PC-3 (cell line): ENCODE measurements around the gene SSTR4. TPM values are rescaled to one million over a fixed set of nuclear protein-coding genes. Genes with fewer than 3 reads are reported as not detected.

Experiments used
- ATAC-seq: fragments of 200-7000 bp; cut with Tn5 transposase; 2 replicates; pipeline ENCODE4 v1.9.1; 2020; ENCODE audit warnings: mild to moderate bottlenecking, moderate library complexity
- BruUV-seq: library from RNA; stranded (reverse); fragments of 400-500 nt; replicated peaks from 2 replicates; lab custom pipeline; 2021; lab: Mats Ljungman, UMichigan
- CTCF ChIA-PET: fragments of 300-600 bp; sonication (Branson Sonifier 250); formaldehyde crosslinking; loops from one replicate; lab custom pipeline; 2022; ENCODE audit warnings: antibody characterized with exemption; lab: Charles Lee
- POLR2A ChIA-PET: fragments of 300-600 bp; sonication (Branson Sonifier 250); formaldehyde crosslinking; loops from one replicate; lab custom pipeline; 2022; ENCODE audit warnings: antibody characterized with exemption; ENCODE audit not compliant: unreplicated experiment; lab: Charles Lee
- DNase-seq: peaks from one replicate; pipeline ENCODE4 v3.0.0-alpha.2; 2015
- H2AFZ ChIP-seq: fragments of 300-600 bp; sonication (generic); 2 replicates; pipeline ENCODE4 v1.6.0; 2016; ENCODE audit warnings: antibody characterized with exemption, low read length
- H3F3A ChIP-seq: fragments of 300-600 bp; sonication (generic); one replicate; pipeline ENCODE4 v1.6.0; 2017; ENCODE audit warnings: antibody characterized with exemption, low read length, control low read depth, mild to moderate bottlenecking; ENCODE audit not compliant: unreplicated experiment
- H3K27ac ChIP-seq: fragments of 300-600 bp; sonication (generic); 2 replicates; pipeline ENCODE4 v1.5.1; 2016; ENCODE audit warnings: mild to moderate bottlenecking, low read length
- H3K27me3 ChIP-seq: fragments of 300-600 bp; sonication (generic); 2 replicates; pipeline ENCODE4 v1.6.1; 2016; ENCODE audit warnings: low read length, mixed read lengths
- H3K36me3 ChIP-seq: fragments of 300-600 bp; sonication (generic); 2 replicates; pipeline ENCODE4 v1.6.1; 2016; ENCODE audit warnings: low read depth, mixed run types, low read length, mixed read lengths
- H3K4me1 ChIP-seq: fragments of 300-600 bp; sonication (generic); 2 replicates; pipeline ENCODE4 v1.5.1; 2016; ENCODE audit warnings: low read length; ENCODE audit not compliant: insufficient read depth
- H3K4me2 ChIP-seq: fragments of 300-600 bp; sonication (generic); 2 replicates; pipeline ENCODE4 v1.6.0; 2016; ENCODE audit warnings: low read length
- H3K4me3 ChIP-seq: fragments of 300-600 bp; sonication (generic); 2 replicates; pipeline ENCODE4 v1.5.1; 2016; ENCODE audit warnings: mild to moderate bottlenecking, low read length, mixed read lengths
- H3K79me2 ChIP-seq: fragments of 300-600 bp; sonication (generic); 2 replicates; pipeline ENCODE4 v1.6.1; 2017; ENCODE audit warnings: low read length, mixed read lengths
- H3K9ac ChIP-seq: fragments of 300-600 bp; sonication (generic); 2 replicates; pipeline ENCODE4 v1.6.0; 2016; ENCODE audit warnings: mild to moderate bottlenecking, low read length
- H3K9me2 ChIP-seq: fragments of 300-600 bp; sonication (generic); replicated peaks from 2 replicates; pipeline ENCODE4 v1.6.1; 2016; ENCODE audit warnings: mixed run types, low read length, mixed read lengths
- H3K9me3 ChIP-seq: fragments of 300-600 bp; sonication (generic); 2 replicates; pipeline ENCODE4 v1.6.1; 2016; ENCODE audit warnings: low read length, mixed read lengths
- H4K20me1 ChIP-seq: fragments of 300-600 bp; sonication (generic); 2 replicates; pipeline ENCODE4 v1.6.1; 2016; ENCODE audit warnings: low read length, mixed read lengths
- CTCF ChIP-seq: fragments of 300-600 bp; sonication (generic); conservative IDR thresholded peaks from 2 replicates; pipeline ENCODE4 v1.5.1; 2017; ENCODE audit warnings: antibody characterized with exemption, low read depth, mild to moderate bottlenecking, low read length
- EZH2 ChIP-seq: fragments of 300-600 bp; sonication (generic); IDR thresholded peaks from one replicate; pipeline ENCODE4 v1.6.1; 2017; ENCODE audit warnings: antibody characterized with exemption, mild to moderate bottlenecking, low read length; ENCODE audit not compliant: unreplicated experiment
- EZH2phosphoT487 ChIP-seq: fragments of 300-600 bp; sonication (generic); IDR thresholded peaks from 2 replicates; pipeline ENCODE4 v1.6.1; 2018; ENCODE audit warnings: mild to moderate bottlenecking, antibody characterized with exemption, low read length, borderline replicate concordance
- intact Hi-C: fragments of 100-400 bp; cut with micrococcal nuclease; formaldehyde crosslinking; loops from 2 replicates; pipeline ENCODE4 v1.9.0; 2023
- total RNA-seq: library from RNA; depleted of rRNA; stranded (reverse); fragments of >200 nt; gene quantifications from 2 replicates; pipeline ENCODE4 v1.2.3, GENCODE V29; 2014

SSTR4 gene
- total RNA-seq, 1 experiment from 2014 or later, result not detected

GRCh38 chr20:23077277-23077676 lies 42.2 kb downstream of the SSTR4 start:
- ATAC-seq, result no peak
- Histone ChIP-seq H3K9me3 (no peaks in the 10 kb centered on the region), H3K27me3 (peaks cover 25% of the 10 kb centered on the region), H3F3A (no peaks in the 10 kb centered on the region), H4K20me1 (no peaks in the 10 kb centered on the region), H3K9ac (no peak overlapping the region), H3K9me2 (no peaks in the 10 kb centered on the region), H3K4me1 (no peaks in the 10 kb centered on the region), H3K79me2 (no peaks in the 10 kb centered on the region), H3K36me3 (no peaks in the 10 kb centered on the region), H3K27ac (no peak overlapping the region), H3K4me2 (no peak overlapping the region), H2AFZ (no peak overlapping the region), H3K4me3 (no peak overlapping the region)
- TF ChIP-seq CTCF, result no peak
- TF ChIP-seq EZH2phosphoT487, result no peak
- TF ChIP-seq EZH2, result no peak
- no TSS peak for BruUV-seq
- intact Hi-C loops, result no loop called here
- CTCF ChIA-PET, result no interaction called here
- POLR2A ChIA-PET, result no interaction called here
- no peak for DNase-seq

- no TSS peak for BruUV-seq
- Histone ChIP-seq H3K4me2 (no peak overlapping the region), H3K4me1 (no peaks in the 10 kb centered on the region), H3K9me2 (no peaks in the 10 kb centered on the region), H3K27me3 (peaks cover 25% of the 10 kb centered on the region), H2AFZ (no peak overlapping the region), H3K9ac (no peak overlapping the region), H3F3A (no peaks in the 10 kb centered on the region), H3K36me3 (no peaks in the 10 kb centered on the region), H3K4me3 (no peak overlapping the region), H3K9me3 (no peaks in the 10 kb centered on the region), H3K27ac (no peak overlapping the region), H3K79me2 (no peaks in the 10 kb centered on the region), H4K20me1 (no peaks in the 10 kb centered on the region)
- DNase-seq (no peak), ATAC-seq (no peak)
- TF ChIP-seq EZH2phosphoT487 (no peak), EZH2 (no peak), CTCF (no peak)
- ChIA-PET CTCF (no interaction called here), POLR2A (no interaction called here)
- intact Hi-C loops, result no loop called here
These were observed 43.4 kb downstream of the SSTR4 start for GRCh38 chr20:23078351-23079015.

GRCh38 chr20:23079016-23079351 lies 43.9 kb downstream of the SSTR4 start:
- ChIA-PET POLR2A (no interaction called here), CTCF (no interaction called here)
- Histone ChIP-seq H3K9me2 (no peaks in the 10 kb centered on the region), H3K4me3 (no peak overlapping the region), H3K27ac (no peak overlapping the region), H3K9ac (no peak overlapping the region), H3K36me3 (no peaks in the 10 kb centered on the region), H2AFZ (no peak overlapping the region), H3F3A (no peaks in the 10 kb centered on the region), H4K20me1 (no peaks in the 10 kb centered on the region), H3K4me2 (no peak overlapping the region), H3K9me3 (no peaks in the 10 kb centered on the region), H3K27me3 (peaks cover 25% of the 10 kb centered on the region), H3K79me2 (no peaks in the 10 kb centered on the region), H3K4me1 (no peaks in the 10 kb centered on the region)
- TF ChIP-seq EZH2phosphoT487 (no peak), CTCF (peak; percentile 71), EZH2 (no peak)
- intact Hi-C loops, result no loop called here
- peak; percentile 11 for DNase-seq
- no TSS peak for BruUV-seq
- ATAC-seq, result no peak
